SU-DHL-6 (cell line): ENCODE data around the gene RCAN1.

Source experiments
- EZH2phosphoT487 ChIP-seq: fragments of 200-600 bp; sonication (generic), shearing (Covaris generic); conservative IDR thresholded peaks from 2 replicates; pipeline ENCODE4 v1.6.1; 2018; ENCODE audit warnings: mild to moderate bottlenecking, antibody characterized with exemption, low read length, moderate library complexity, mixed read lengths
- TF ChIP-seq, protein P1 (sequence below): fragments of 200-600 bp; sonication (generic); IDR thresholded peaks from one replicate; pipeline ENCODE4 v1.5.1; 2017; ENCODE audit warnings: antibody characterized with exemption, mild to moderate bottlenecking, low read length, moderate library complexity; ENCODE audit not compliant: insufficient read depth, poor library complexity, severe bottlenecking

GRCh38 chr21:34649400-34649799, 34.5 kb upstream of the RCAN1 start:
- TF ChIP-seq, protein P1, sequence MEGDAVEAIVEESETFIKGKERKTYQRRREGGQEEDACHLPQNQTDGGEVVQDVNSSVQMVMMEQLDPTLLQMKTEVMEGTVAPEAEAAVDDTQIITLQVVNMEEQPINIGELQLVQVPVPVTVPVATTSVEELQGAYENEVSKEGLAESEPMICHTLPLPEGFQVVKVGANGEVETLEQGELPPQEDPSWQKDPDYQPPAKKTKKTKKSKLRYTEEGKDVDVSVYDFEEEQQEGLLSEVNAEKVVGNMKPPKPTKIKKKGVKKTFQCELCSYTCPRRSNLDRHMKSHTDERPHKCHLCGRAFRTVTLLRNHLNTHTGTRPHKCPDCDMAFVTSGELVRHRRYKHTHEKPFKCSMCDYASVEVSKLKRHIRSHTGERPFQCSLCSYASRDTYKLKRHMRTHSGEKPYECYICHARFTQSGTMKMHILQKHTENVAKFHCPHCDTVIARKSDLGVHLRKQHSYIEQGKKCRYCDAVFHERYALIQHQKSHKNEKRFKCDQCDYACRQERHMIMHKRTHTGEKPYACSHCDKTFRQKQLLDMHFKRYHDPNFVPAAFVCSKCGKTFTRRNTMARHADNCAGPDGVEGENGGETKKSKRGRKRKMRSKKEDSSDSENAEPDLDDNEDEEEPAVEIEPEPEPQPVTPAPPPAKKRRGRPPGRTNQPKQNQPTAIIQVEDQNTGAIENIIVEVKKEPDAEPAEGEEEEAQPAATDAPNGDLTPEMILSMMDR = no peak
- no peak for TF ChIP-seq EZH2phosphoT487
